PC-9 (cell line): Measurements from ENCODE around the gene CPOX. TPM values are rescaled to one million over a fixed set of nuclear protein-coding genes. Genes with fewer than 3 reads are reported as not detected.
A peak's percentile ranks its signal among the peaks of the same experiment; 100 is the strongest.

Source experiments
- BruUV-seq: library from RNA; stranded (reverse); fragments of 400-500 nt; replicated peaks from 2 replicates; lab custom pipeline; 2021; lab: Mats Ljungman, UMichigan
- CTCF ChIA-PET: fragments of 300-600 bp; sonication (Branson Sonifier 250); formaldehyde crosslinking; loops from one replicate; lab custom pipeline; 2022; ENCODE audit warnings: antibody characterized with exemption; lab: Charles Lee
- POLR2A ChIA-PET: fragments of 300-600 bp; sonication (Branson Sonifier 250); formaldehyde crosslinking; loops from one replicate; lab custom pipeline; 2022; ENCODE audit warnings: antibody characterized with exemption; ENCODE audit not compliant: unreplicated experiment; lab: Charles Lee
- DNase-seq, 2 experiments: peaks; one replicate each; pipeline versions ENCODE4 v3.0.0 to v3.0.0-alpha.2; 2015 to 2022; ENCODE audit warnings: mixed read lengths in 1 of 2
- H2AFZ ChIP-seq: fragments of 200-600 bp; sonication (generic); 2 replicates; pipeline ENCODE4 v1.8.1; 2017; ENCODE audit warnings: antibody characterized with exemption
- H3F3A ChIP-seq: fragments of 200-600 bp; sonication (generic); 2 replicates; pipeline ENCODE4 v1.8.1; 2017; ENCODE audit warnings: antibody characterized with exemption, mild to moderate bottlenecking, low read depth; ENCODE audit not compliant: insufficient read depth
- H3K27ac ChIP-seq: fragments of 200-600 bp; sonication (generic); 2 replicates; pipeline ENCODE4 v1.6.1; 2016; ENCODE audit warnings: mixed run types
- H3K27me3 ChIP-seq: fragments of 200-600 bp; sonication (generic); 2 replicates; pipeline ENCODE4 v1.6.1; 2016; ENCODE audit warnings: low read depth, mixed run types; ENCODE audit not compliant: insufficient read depth
- H3K36me3 ChIP-seq: fragments of 200-600 bp; sonication (generic); 2 replicates; pipeline ENCODE4 v1.6.1; 2016; ENCODE audit warnings: low read depth, mixed run types
- H3K4me1 ChIP-seq: fragments of 200-600 bp; sonication (generic); replicated peaks from 2 replicates; pipeline ENCODE4 v1.6.1; 2016; ENCODE audit warnings: mixed run types; ENCODE audit not compliant: insufficient read depth
- H3K4me2 ChIP-seq: fragments of 200-600 bp; sonication (generic); 2 replicates; pipeline ENCODE4 v1.6.1; 2017; ENCODE audit warnings: mixed run types
- H3K4me3 ChIP-seq: fragments of 200-600 bp; sonication (generic); 2 replicates; pipeline ENCODE4 v1.6.1; 2016; ENCODE audit warnings: mixed run types
- H3K79me2 ChIP-seq: fragments of 200-600 bp; sonication (generic); 2 replicates; pipeline ENCODE4 v1.6.1; 2017; ENCODE audit warnings: low read depth, mixed run types
- H3K9me2 ChIP-seq: fragments of 200-600 bp; sonication (generic); 2 replicates; pipeline ENCODE4 v1.8.1; 2017; ENCODE audit warnings: mild to moderate bottlenecking; ENCODE audit not compliant: insufficient read depth
- H3K9me3 ChIP-seq: fragments of 200-600 bp; sonication (generic); 2 replicates; pipeline ENCODE4 v1.8.1; 2016; ENCODE audit warnings: low read depth; ENCODE audit not compliant: insufficient read depth
- H4K20me1 ChIP-seq: fragments of 200-600 bp; sonication (generic); 2 replicates; pipeline ENCODE4 v1.8.1; 2017; ENCODE audit not compliant: insufficient read depth
- EZH2 ChIP-seq: fragments of 200-600 bp; sonication (generic); IDR thresholded peaks from 2 replicates; pipeline ENCODE4 v1.8.0; 2017; ENCODE audit warnings: antibody characterized with exemption, low read depth
- intact Hi-C: fragments of 100-400 bp; cut with micrococcal nuclease; formaldehyde crosslinking; loops from one replicate; pipeline ENCODE4 v1.10.0; 2022; ENCODE audit not compliant: unreplicated experiment
- total RNA-seq: library from RNA; stranded (reverse); gene quantifications from 2 replicates; pipeline ENCODE4 v1.2.3, GENCODE V29; 2021
- TF ChIP-seq, protein P1 (sequence below): fragments of 200-600 bp; sonication (generic); conservative IDR thresholded peaks from 2 replicates; pipeline ENCODE4 v1.6.1; 2017; ENCODE audit warnings: mixed run types, antibody characterized with exemption, mild to moderate bottlenecking, moderate library complexity

Gene CPOX
- total RNA-seq, 1 experiment from 2014 or later: 30.4 TPM

DNA sequence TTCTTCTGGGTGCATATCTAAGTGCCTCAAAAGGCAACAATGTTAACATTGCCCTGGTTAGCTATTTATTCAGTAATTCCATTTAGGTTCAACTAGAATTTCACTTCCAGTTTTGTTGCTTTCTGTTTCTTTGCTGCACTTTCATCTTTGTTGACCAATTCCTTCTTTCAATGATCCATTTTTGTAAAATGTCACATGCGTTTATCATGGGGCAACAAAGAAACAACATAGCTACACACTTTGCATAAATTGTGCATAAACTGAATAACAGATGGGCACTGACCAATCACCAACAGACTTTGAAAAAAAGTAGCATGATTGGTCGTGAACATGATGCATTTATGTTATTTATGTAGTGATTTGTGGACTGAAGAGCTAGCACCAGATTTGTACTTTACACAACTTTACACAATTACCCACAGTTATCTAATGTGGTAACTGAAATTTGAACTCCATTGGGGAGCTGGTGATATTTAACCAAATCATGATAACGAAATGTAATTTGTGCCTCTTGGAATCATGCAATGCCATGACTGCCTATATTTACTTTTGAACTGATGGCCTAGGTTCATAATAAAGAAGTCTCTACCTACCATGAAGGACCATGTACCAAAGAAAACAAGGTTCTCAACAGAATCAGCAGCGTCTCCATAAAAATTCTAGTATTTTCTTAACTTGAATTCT is 7.1 kb upstream of the CPOX start:
- TF ChIP-seq, protein P1, sequence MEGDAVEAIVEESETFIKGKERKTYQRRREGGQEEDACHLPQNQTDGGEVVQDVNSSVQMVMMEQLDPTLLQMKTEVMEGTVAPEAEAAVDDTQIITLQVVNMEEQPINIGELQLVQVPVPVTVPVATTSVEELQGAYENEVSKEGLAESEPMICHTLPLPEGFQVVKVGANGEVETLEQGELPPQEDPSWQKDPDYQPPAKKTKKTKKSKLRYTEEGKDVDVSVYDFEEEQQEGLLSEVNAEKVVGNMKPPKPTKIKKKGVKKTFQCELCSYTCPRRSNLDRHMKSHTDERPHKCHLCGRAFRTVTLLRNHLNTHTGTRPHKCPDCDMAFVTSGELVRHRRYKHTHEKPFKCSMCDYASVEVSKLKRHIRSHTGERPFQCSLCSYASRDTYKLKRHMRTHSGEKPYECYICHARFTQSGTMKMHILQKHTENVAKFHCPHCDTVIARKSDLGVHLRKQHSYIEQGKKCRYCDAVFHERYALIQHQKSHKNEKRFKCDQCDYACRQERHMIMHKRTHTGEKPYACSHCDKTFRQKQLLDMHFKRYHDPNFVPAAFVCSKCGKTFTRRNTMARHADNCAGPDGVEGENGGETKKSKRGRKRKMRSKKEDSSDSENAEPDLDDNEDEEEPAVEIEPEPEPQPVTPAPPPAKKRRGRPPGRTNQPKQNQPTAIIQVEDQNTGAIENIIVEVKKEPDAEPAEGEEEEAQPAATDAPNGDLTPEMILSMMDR: no peak
- TF ChIP-seq EZH2: no peak
- CTCF ChIA-PET: interaction anchor here (1.2 kb wide), 1 partner anchor 1147 kb away, joined by 3 read pairs; no protein-coding TSS in a partner anchor

DNA sequence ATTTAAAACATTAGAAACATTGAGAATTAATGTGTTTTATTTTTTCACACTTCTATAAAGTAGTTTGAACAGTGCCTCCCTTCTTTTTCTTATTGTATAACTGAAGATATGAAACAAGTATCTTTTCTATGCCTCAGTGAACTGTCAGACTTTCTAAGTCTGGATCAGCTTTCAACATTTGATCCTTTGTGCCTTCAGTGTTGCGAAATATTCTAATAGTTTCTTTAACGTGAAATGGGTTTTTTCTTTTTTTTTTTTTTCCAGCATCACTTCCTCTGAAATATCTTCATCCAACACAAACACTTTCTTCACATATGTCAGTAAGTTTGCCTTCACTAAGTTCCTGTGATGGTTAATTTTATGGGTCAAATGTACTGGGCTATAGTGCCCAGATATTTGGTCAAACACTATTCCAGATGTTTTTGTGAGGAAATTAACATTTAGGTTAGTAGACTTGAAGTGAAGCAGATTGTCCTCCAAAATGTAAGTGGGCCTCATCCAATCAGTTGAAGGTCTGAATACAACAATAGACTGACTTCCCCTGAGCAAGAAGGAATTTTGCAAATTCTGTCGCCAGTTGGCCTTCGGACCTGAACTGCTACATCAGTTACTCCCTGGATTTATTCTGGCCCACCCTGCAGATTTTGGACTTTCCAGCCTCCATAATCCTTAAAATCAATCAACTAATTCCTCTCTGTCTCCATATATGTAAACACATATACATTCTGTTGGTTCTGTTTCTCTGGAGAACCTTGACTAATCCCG is 6.4 kb upstream of the CPOX start:
- Histone ChIP-seq H4K20me1 (no peaks in the 10 kb centered on the region), H3K36me3 (no peaks in the 10 kb centered on the region), H3F3A (no peaks in the 10 kb centered on the region), H3K4me2 (no peak overlapping the region), H3K79me2 (no peaks in the 10 kb centered on the region), H3K9me2 (no peaks in the 10 kb centered on the region), H3K9me3 (no peaks in the 10 kb centered on the region), H3K27me3 (no peaks in the 10 kb centered on the region), H3K4me1 (no peaks in the 10 kb centered on the region), H3K27ac (no peak overlapping the region), H3K4me3 (no peak overlapping the region), H2AFZ (no peak overlapping the region)
- TF ChIP-seq EZH2: no peak
- TF ChIP-seq, protein P1: no peak
- ChIA-PET POLR2A (interaction anchor here (0.6 kb wide), 1 partner anchor 215 kb away, joined by 4 read pairs; no protein-coding TSS in a partner anchor), CTCF (interaction anchor here (0.7 kb wide), 1 partner anchor 153 kb away, joined by 4 read pairs; no protein-coding TSS in a partner anchor)
- DNase-seq: no peak
- intact Hi-C loops: loop anchor here (5.0 to 10.0 kb wide), 5 partner anchors 132 to 1185 kb away; partner anchors contain the start of gene GABRR3
- no TSS peak for BruUV-seq

More for the DNA sequence above, 7.1 kb upstream of the CPOX start:
- H2AFZ ChIP-seq: no peak overlapping the region
- H3K36me3 ChIP-seq: no peaks in the 10 kb centered on the region
- no peak overlapping the region for H3K27ac ChIP-seq
- no peaks in the 10 kb centered on the region for H4K20me1 ChIP-seq
- H3F3A ChIP-seq: no peaks in the 10 kb centered on the region
- no peak overlapping the region for H3K4me3 ChIP-seq
- intact Hi-C loops: loop anchor here (5.0 to 10.0 kb wide), 4 partner anchors 563 to 1184 kb away; partner anchors contain the start of gene GABRR3
- H3K79me2 ChIP-seq: no peaks in the 10 kb centered on the region
- DNase-seq: no peak
- POLR2A ChIA-PET: interaction anchor here (0.6 kb wide), 1 partner anchor 214 kb away, joined by 4 read pairs; no protein-coding TSS in a partner anchor
- no peaks in the 10 kb centered on the region for H3K9me3 ChIP-seq
- no peaks in the 10 kb centered on the region for H3K4me1 ChIP-seq
- BruUV-seq: no TSS peak
- no peaks in the 10 kb centered on the region for H3K9me2 ChIP-seq
- H3K27me3 ChIP-seq: no peaks in the 10 kb centered on the region
- no peak overlapping the region for H3K4me2 ChIP-seq

DNA sequence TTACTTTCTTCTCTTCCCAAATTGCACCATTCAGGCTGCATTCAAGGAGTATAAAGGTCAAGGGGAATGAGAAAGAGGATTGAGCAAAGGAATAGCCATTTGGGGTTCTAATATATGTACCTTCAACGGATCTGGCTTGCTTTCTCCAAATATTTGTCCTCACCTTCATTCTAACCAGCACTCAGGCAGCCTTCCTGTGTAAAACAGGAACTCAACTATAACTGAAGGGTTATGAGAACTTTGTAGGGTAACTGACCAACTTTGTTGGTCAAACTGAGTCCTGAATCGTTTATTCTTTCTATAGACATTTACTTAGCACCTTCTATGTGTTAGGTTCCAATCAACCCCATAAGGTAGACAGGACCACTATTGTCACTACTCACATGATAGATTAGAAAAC is 5.1 kb upstream of the CPOX start:
- intact Hi-C loops: loop anchor here (5.0 kb wide), 1 partner anchor 134 kb away; no protein-coding TSS in a partner anchor
- no peak for DNase-seq
- no peak overlapping the region for H3K4me2 ChIP-seq
- TF ChIP-seq EZH2: no peak
- TF ChIP-seq, protein P1: no peak; the same call in 1 of the 2 replicates
- H3K9me3 ChIP-seq: no peaks in the 10 kb centered on the region
- H3K4me3 ChIP-seq: no peak overlapping the region
- no TSS peak for BruUV-seq
- POLR2A ChIA-PET: no interaction called here
- 0 out of 2 replicates have a peak overlapping the region, but pooled peaks have one; percentile 4 for H2AFZ ChIP-seq
- H3F3A ChIP-seq: 0 out of 2 replicates have a peak, but pooled peaks cover 7% of the 10 kb centered on the region
- no peaks in the 10 kb centered on the region for H3K4me1 ChIP-seq
- no peaks in the 10 kb centered on the region for H3K36me3 ChIP-seq
- H3K79me2 ChIP-seq: no peaks in the 10 kb centered on the region
- CTCF ChIA-PET: no interaction called here
- no peaks in the 10 kb centered on the region for H3K9me2 ChIP-seq
- no peaks in the 10 kb centered on the region for H4K20me1 ChIP-seq
- no peak overlapping the region for H3K27ac ChIP-seq
- no peaks in the 10 kb centered on the region for H3K27me3 ChIP-seq
